CMK (cell line): ENCODE measurements around the gene NDUFS6.

ENCODE experiments used
- DNase-seq: peaks from one replicate; pipeline ENCODE4 v3.0.0-alpha.2; 2010; ENCODE audit warnings: low read depth

NDUFS6 gene

GRCh38 chr5:1765880-1766235 lies 35.3 kb upstream of the NDUFS6 start:
- DNase-seq, result no peak

- no peak for DNase-seq
These were observed 33.5 kb upstream of the NDUFS6 start for GRCh38 chr5:1767524-1768282.

GRCh38 chr5:1768283-1769000 lies 32.8 kb upstream of the NDUFS6 start:
- DNase-seq, result no peak

GRCh38 chr5:1769017-1769640 lies 32.1 kb upstream of the NDUFS6 start:
- DNase-seq, result no peak

GRCh38 chr5:1769752-1770442 lies 31.3 kb upstream of the NDUFS6 start:
- no peak for DNase-seq

GRCh38 chr5:1770443-1770802 lies 30.8 kb upstream of the NDUFS6 start:
- DNase-seq, result no peak

- DNase-seq, result no peak
These were observed 29.8 kb upstream of the NDUFS6 start for GRCh38 chr5:1771149-1772065.

GRCh38 chr5:1772634-1773033 lies 28.6 kb upstream of the NDUFS6 start:
- DNase-seq, result no peak

- no peak for DNase-seq
These were observed 24.4 kb upstream of the NDUFS6 start for GRCh38 chr5:1776831-1777230.

GRCh38 chr5:1777281-1778137 lies 23.7 kb upstream of the NDUFS6 start:
- DNase-seq, result no peak

- DNase-seq, result no peak
These were observed 22.8 kb upstream of the NDUFS6 start for GRCh38 chr5:1778138-1779020.

GRCh38 chr5:1779021-1779680 lies 22.1 kb upstream of the NDUFS6 start:
- no peak for DNase-seq

- DNase-seq, result no peak
These were observed 21.2 kb upstream of the NDUFS6 start for GRCh38 chr5:1779782-1780613.

- DNase-seq, result no peak
These were observed 20.6 kb upstream of the NDUFS6 start for GRCh38 chr5:1780614-1780930.

- DNase-seq, result no peak
These were observed 20.1 kb upstream of the NDUFS6 start for GRCh38 chr5:1781107-1781506.

GRCh38 chr5:1781726-1782384 lies 19.4 kb upstream of the NDUFS6 start:
- no peak for DNase-seq

- DNase-seq, result no peak
These were observed 18.6 kb upstream of the NDUFS6 start for GRCh38 chr5:1782385-1783215.
